Activated CD4-positive, CD25-positive, alpha-beta regulatory T cell treated with anti-CD3 and anti-CD28 coated beads, Interleukin-2, amount 50 U/mL, for 16 hours (primary cell): ENCODE data around the gene SERPING1.
A peak's percentile ranks its signal among the peaks of the same experiment; 100 is the strongest.

Experiments used
- DNase-seq: peaks from one replicate; pipeline ENCODE4 v3.0.0-alpha.2; 2020; ENCODE audit warnings: low read depth, low spot score

Gene SERPING1

GRCh38 chr11:57638005-57638781 lies 40.7 kb downstream of the SERPING1 start:
- DNase-seq = no peak

GRCh38 chr11:57638811-57639320 lies 41.4 kb downstream of the SERPING1 start:
- DNase-seq = no peak

- no peak for DNase-seq
Measured at GRCh38 chr11:57639321-57640067, 42.0 kb downstream of the SERPING1 start.

GRCh38 chr11:57640068-57640800 lies 42.7 kb downstream of the SERPING1 start:
- no peak for DNase-seq

GRCh38 chr11:57641011-57641807 lies 43.7 kb downstream of the SERPING1 start:
- no peak for DNase-seq

- no peak for DNase-seq
Measured at GRCh38 chr11:57643802-57644201, 46.3 kb downstream of the SERPING1 start.

- DNase-seq = peak; percentile 79
Measured at GRCh38 chr11:57644748-57645688, 47.5 kb downstream of the SERPING1 start.

- DNase-seq = no peak
Measured at GRCh38 chr11:57645689-57646085, 48.2 kb downstream of the SERPING1 start.

- no peak for DNase-seq
Measured at GRCh38 chr11:57646194-57646798, 48.8 kb downstream of the SERPING1 start.

GRCh38 chr11:57646799-57647303 lies 49.4 kb downstream of the SERPING1 start:
- no peak for DNase-seq

- no peak for DNase-seq
Measured at GRCh38 chr11:57647372-57647771, 49.9 kb downstream of the SERPING1 start.

GRCh38 chr11:57647960-57648800 lies 50.7 kb downstream of the SERPING1 start:
- no peak for DNase-seq

- no peak for DNase-seq
Measured at GRCh38 chr11:57648801-57649735, 51.6 kb downstream of the SERPING1 start.

GRCh38 chr11:57649826-57650738 lies 52.6 kb downstream of the SERPING1 start, which contains the start of gene YPEL4:
TSS of gene YPEL4 (minus strand) at chr11:57649912. CDS start at chr11:57647107, 2,805 bp downstream.
- peak; percentile 34 for DNase-seq

- DNase-seq = no peak
Measured at GRCh38 chr11:57650739-57651090, 53.2 kb downstream of the SERPING1 start.

GRCh38 chr11:57651408-57651807 lies 53.9 kb downstream of the SERPING1 start:
- no peak for DNase-seq
